LNCaP clone FGC (cell line): Measurements from ENCODE around the gene RNF11.
"Not testable (repeated sequence)": the region's sequence is repeated elsewhere in the genome, so short reads cannot be mapped to it uniquely, and the experiment has no call there.

ENCODE experiments used
- DNase-seq: peaks from one replicate; pipeline ENCODE4 v3.0.0-alpha.2; 2011; ENCODE audit warnings: low read depth
- H3K4me3 ChIP-seq: 2 replicates; pipeline ENCODE4 v1.5.1; 2011; ENCODE audit warnings: mild to moderate bottlenecking, low read depth, low read length, control low read depth
- CTCF ChIP-seq: IDR thresholded peaks from 2 replicates; pipeline ENCODE4 v1.5.1; 2012; ENCODE audit warnings: mild to moderate bottlenecking; ENCODE audit not compliant: control insufficient read depth, insufficient read depth; ENCODE audit errors: extremely low read depth

Gene RNF11

DNA sequence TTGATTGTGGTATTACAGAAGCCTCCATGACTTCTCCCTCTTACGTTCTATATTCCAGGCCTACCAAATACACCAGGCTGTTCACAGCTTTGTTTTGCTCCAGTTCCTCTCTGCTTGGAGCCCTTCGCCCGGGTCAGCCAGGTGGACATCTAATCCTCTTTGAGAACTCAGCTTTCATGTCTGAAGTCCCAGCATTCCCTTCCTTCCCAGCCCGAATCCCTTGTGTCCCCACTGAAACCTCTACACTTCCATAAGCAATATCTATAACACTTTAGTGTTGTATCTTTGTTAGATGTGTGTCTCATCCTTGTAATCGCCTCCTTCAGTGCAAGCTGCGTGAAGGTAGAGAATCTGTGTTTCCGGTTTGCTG is 1.9 kb downstream of the RNF11 start:
- DNase-seq, result no peak
- no peak for TF ChIP-seq CTCF
- peak overlapping the region; percentile 97 for H3K4me3 ChIP-seq

- no peak overlapping the region for H3K4me3 ChIP-seq
- no peak for TF ChIP-seq CTCF
- no peak for DNase-seq
Measured at GRCh38 chr1:51240084-51240483, 4.0 kb downstream of the RNF11 start.

GRCh38 chr1:51241119-51241518 is 5.0 kb downstream of the RNF11 start:
- no peak for DNase-seq

DNA sequence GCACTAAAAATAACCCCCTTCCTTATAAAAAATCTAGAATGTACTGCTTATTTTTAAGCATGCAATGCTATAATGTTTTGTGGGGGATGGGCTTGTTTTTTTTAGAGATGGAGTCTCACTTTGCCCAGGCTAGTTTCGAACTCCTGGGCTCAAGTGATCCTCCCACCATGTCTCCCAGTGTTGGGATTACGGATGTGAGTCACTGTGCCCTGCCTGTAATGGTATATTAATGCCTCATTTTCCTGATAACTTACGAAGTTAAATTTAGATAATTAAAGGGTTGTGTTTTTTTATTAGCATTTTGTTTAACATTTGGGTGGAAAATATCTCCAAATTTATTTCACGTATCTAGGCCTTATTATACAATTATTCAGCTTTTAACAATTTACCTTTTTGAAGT is 6.5 kb downstream of the RNF11 start:
- no peak for TF ChIP-seq CTCF
- no peak for DNase-seq
- no peak overlapping the region for H3K4me3 ChIP-seq

More at GRCh38 chr1:51241119-51241518, 5.0 kb downstream of the RNF11 start:
- TF ChIP-seq CTCF, result no peak
- H3K4me3 ChIP-seq, result no peak overlapping the region

GRCh38 chr1:51247022-51247421 is 10.9 kb downstream of the RNF11 start:
- no peak for TF ChIP-seq CTCF
- DNase-seq, result no peak
- no peak overlapping the region for H3K4me3 ChIP-seq

- no peak for TF ChIP-seq CTCF
- DNase-seq, result no peak
- no peak overlapping the region for H3K4me3 ChIP-seq
Measured at GRCh38 chr1:51247499-51247898, 11.4 kb downstream of the RNF11 start.

GRCh38 chr1:51249445-51249844 is 13.4 kb downstream of the RNF11 start:
- no peak overlapping the region for H3K4me3 ChIP-seq
- no peak for TF ChIP-seq CTCF

DNA sequence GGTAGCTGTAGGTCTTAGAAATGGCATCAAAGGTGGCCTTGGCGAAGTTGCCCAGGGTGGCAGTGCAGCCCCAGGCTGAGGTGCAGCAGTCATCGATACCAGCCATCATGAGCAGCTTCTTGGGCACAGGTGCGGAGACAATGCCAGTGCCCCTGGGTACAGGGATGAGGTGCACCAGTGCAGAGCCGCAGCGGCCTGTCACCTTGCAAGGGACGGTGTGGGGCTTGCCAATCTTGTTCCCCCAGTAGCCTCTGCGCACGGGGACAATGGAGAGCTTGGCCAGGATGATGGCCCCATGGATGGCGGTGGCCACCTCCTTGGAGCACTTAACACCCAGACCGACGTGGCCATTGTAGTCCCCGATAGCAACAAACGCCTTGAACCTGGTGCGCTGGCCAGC is 14.7 kb downstream of the RNF11 start:
- DNase-seq, H3K4me3 ChIP-seq: not testable (repeated sequence)

More at GRCh38 chr1:51249445-51249844, 13.4 kb downstream of the RNF11 start:
- no peak for DNase-seq

DNA sequence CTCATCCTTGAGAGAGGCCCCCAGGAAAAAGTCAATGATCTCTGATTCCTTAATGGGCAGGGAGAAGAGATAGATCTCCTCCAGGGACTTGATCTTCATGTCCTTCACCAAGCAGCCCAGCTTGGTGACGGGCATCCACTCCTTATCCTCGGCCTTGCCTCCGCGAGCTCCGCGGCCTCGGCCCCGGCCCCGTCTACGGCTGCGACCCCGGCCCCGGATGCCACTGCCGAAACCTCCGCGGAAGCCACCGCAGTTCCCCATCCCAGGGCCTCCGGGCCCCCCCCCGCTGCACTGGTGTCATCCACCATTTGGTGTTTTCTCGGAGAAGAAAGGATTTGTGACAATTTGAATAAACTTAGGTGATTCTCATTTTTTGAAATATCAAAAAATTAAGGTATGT is 15.1 kb downstream of the RNF11 start:
- not testable (repeated sequence) for H3K4me3 ChIP-seq, DNase-seq
